B cell (primary cell): Measurements from ENCODE around the gene TRHDE. TPM values are rescaled to one million over a fixed set of nuclear protein-coding genes. Genes with fewer than 3 reads are reported as not detected.

Experiments used
- ATAC-seq: fragments of 200-7000 bp; cut with Tn5 transposase; one replicate; pipeline ENCODE4 v1.10.0; 2021; ENCODE audit warnings: low read depth, mild to moderate bottlenecking, moderate number of reproducible peaks, moderate library complexity
- CTCF ChIA-PET: fragments of 350-600 bp; sonication (Branson Sonifier 250); formaldehyde crosslinking; loops from one replicate; lab custom pipeline; 2021; ENCODE audit warnings: antibody characterized with exemption, inconsistent platforms; lab: Charles Lee
- POLR2A ChIA-PET: fragments of 350-600 bp; sonication (Branson Sonifier 250); formaldehyde crosslinking; loops from one replicate; lab custom pipeline; 2021; ENCODE audit warnings: antibody characterized with exemption; lab: Charles Lee
- DNase-seq: peaks from one replicate; pipeline ENCODE4 v3.0.0; 2013
- H2AFZ ChIP-seq: 2 replicates; pipeline ENCODE4 v1.6.1; 2012; ENCODE audit warnings: mild to moderate bottlenecking, low read depth, low read length; ENCODE audit not compliant: insufficient read depth, poor library complexity, severe bottlenecking
- H3K27ac ChIP-seq, 2 donors: 1 replicate in 1 of 2; 2 replicates in 1 of 2; pipeline ENCODE4 v1.5.1; 2012 to 2013; ENCODE audit warnings: low read length in 2 of 2, mild to moderate bottlenecking in 2 of 2, moderate library complexity in 1 of 2
- H3K27me3 ChIP-seq, 4 experiments: fragments of 200-600 bp in 1 of 4; sonication (generic) in 1 of 4; replicated peaks in 1 of 4; 1 replicate in 2 of 4; 2 replicates in 2 of 4; pipeline versions ENCODE4 v1.6.1 to v1.7.0; 2013 to 2016; ENCODE audit warnings: low read length in 3 of 4, mild to moderate bottlenecking in 2 of 4, mixed read lengths in 1 of 4, moderate library complexity in 1 of 4; ENCODE audit not compliant: insufficient read depth in 4 of 4, control insufficient read depth in 3 of 4; ENCODE audit errors: control extremely low read depth in 1 of 4
- H3K36me3 ChIP-seq, 2 experiments: replicated peaks in 1 of 2; 1 replicate in 1 of 2; 2 replicates in 1 of 2; pipeline versions ENCODE4 v1.6.1 to v1.7.1; 2013; ENCODE audit warnings: low read length in 1 of 2; ENCODE audit not compliant: insufficient read depth in 2 of 2, control insufficient read depth in 1 of 2; ENCODE audit errors: control extremely low read depth in 1 of 2, extremely low read depth in 1 of 2
- H3K4me1 ChIP-seq, 2 donors: fragments of 200-600 bp in 1 of 2; sonication (generic) in 1 of 2; 1 replicate in 1 of 2; 2 replicates in 1 of 2; pipeline versions ENCODE4 v1.5.1 to v1.6.1; 2013 to 2017; ENCODE audit warnings: low read length in 2 of 2; ENCODE audit not compliant: control insufficient read depth in 2 of 2, insufficient read depth in 2 of 2
- H3K4me2 ChIP-seq: replicated peaks from 2 replicates; pipeline ENCODE3; 2012; ENCODE audit warnings: mild to moderate bottlenecking, low read depth, low read length; ENCODE audit not compliant: poor library complexity, severe bottlenecking
- H3K4me3 ChIP-seq, 5 experiments: fragments of 200-600 bp in 1 of 5; sonication (generic) in 1 of 5; 1 replicate in 3 of 5; 2 replicates in 2 of 5; pipeline versions ENCODE4 v1.5.1 to v1.7.0; 2011 to 2016; ENCODE audit warnings: low read length in 4 of 5, mild to moderate bottlenecking in 4 of 5, low read depth in 2 of 5, control low read depth in 1 of 5, moderate library complexity in 1 of 5; ENCODE audit not compliant: insufficient read depth in 1 of 5; ENCODE audit errors: control extremely low read depth in 1 of 5, extremely low read depth in 1 of 5
- H3K79me2 ChIP-seq: fragments of 200-600 bp; sonication (generic); one replicate; pipeline ENCODE4 v1.6.0; 2016; ENCODE audit warnings: low read length; ENCODE audit not compliant: control insufficient read depth, insufficient read depth
- H3K9ac ChIP-seq: fragments of 200-600 bp; sonication (generic); 2 replicates; pipeline ENCODE4 v1.6.1; 2017; ENCODE audit warnings: mild to moderate bottlenecking, low read length, moderate library complexity
- H3K9me3 ChIP-seq, 3 donors: one replicate each; pipeline versions ENCODE4 v1.6.1 to v1.7.1; 2013; ENCODE audit warnings: low read length in 2 of 3; ENCODE audit not compliant: control insufficient read depth in 2 of 3, insufficient read depth in 1 of 3; ENCODE audit errors: control extremely low read depth in 1 of 3
- H4K20me1 ChIP-seq: 2 replicates; pipeline ENCODE4 v1.6.0; 2012; ENCODE audit warnings: mild to moderate bottlenecking, low read length; ENCODE audit not compliant: insufficient read depth, control insufficient read depth, poor library complexity, severe bottlenecking
- H3K27ac Mint-ChIP-seq: one replicate; pipeline ENCODE4 v1.8.0; 2021; ENCODE audit warnings: mixed read lengths
- H3K27me3 Mint-ChIP-seq: one replicate; pipeline ENCODE4 v1.8.0; 2021; ENCODE audit warnings: mixed read lengths
- H3K4me1 Mint-ChIP-seq: one replicate; pipeline ENCODE4 v1.8.0; 2021; ENCODE audit warnings: mixed read lengths
- H3K4me3 Mint-ChIP-seq: one replicate; pipeline ENCODE4 v1.8.0; 2021; ENCODE audit warnings: mixed read lengths
- H3K9me3 Mint-ChIP-seq: one replicate; pipeline ENCODE4 v1.8.0; 2022; ENCODE audit warnings: mixed read lengths; ENCODE audit not compliant: insufficient read depth
- EZH2 ChIP-seq: IDR thresholded peaks from 2 replicates; pipeline ENCODE4 v1.6.1; 2012; ENCODE audit warnings: borderline replicate concordance, low read depth, mild to moderate bottlenecking, moderate library complexity, low read length; ENCODE audit not compliant: insufficient read depth, poor library complexity, severe bottlenecking
- WGBS: methylation state at CpG from one replicate; pipeline ENCODE4 v1.1.5; 2013; ENCODE audit warnings: missing lambda C conversion rate; ENCODE audit not compliant: insufficient coverage; 5-methylcytosine and 5-hydroxymethylcytosine counted together
- intact Hi-C: fragments of 100-400 bp; cut with micrococcal nuclease; formaldehyde crosslinking; loops from one replicate; pipeline ENCODE4 v1.10.0; 2022
- polyA plus RNA-seq: library from polyadenylated mRNA; depleted of rRNA; stranded (reverse); fragments of >200 nt; gene quantifications from 2 replicates; pipeline ENCODE4 v1.2.3, GENCODE V29; 2012
- total RNA-seq, 2 donors: library from RNA; stranded (reverse); fragments of 120-200 nt in 1 of 2; gene quantifications; 1 replicate in 1 of 2; 2 replicates in 1 of 2; pipeline versions ENCODE4 v1.2.3 to v1.2.4, GENCODE V29; 2013 to 2022
- TF ChIP-seq, protein P1 (sequence below): fragments of 200-600 bp; IDR thresholded peaks from one replicate; pipeline ENCODE4 v1.8.0; 2022; ENCODE audit warnings: antibody characterized with exemption, mild to moderate bottlenecking

The TRHDE gene
- total and polyA plus RNA-seq, 2 donors (not counting 1 experiment from before 2014, with no cell fraction given): not detected

DNA sequence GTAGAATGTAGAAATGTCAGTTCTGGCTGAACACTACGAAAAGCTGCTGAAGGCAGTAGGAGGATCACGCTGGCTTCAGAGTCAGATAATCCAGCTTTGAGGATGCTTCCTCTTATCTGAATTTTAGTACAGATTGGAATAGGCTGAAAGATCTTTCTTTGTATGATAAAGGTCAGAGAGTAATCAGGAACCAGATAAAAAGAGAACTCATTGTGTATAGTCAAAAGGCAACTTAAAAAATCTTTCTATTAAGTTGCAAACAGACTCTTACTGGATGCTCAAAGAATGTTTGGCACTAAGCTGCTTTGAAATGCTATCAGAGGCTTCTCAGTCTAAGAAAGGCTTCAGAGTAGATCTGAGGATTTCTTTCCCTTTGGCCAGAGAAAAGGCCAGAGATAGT, 21.8 kb upstream of the TRHDE start:
- Mint-ChIP-seq H3K4me3 (no peak overlapping the region), H3K27ac (no peak overlapping the region), H3K27me3 (no peaks in the 10 kb centered on the region), H3K4me1 (no peaks in the 10 kb centered on the region), H3K9me3 (peaks cover 12% of the 10 kb centered on the region)
- no peak overlapping the region for H3K4me2 ChIP-seq
- no peaks in the 10 kb centered on the region for H3K27me3 ChIP-seq
- intact Hi-C loops: no loop called here
- no peak overlapping the region for H3K9ac ChIP-seq
- CTCF ChIA-PET: no interaction called here
- DNase-seq: no peak
- H4K20me1 ChIP-seq: no peaks in the 10 kb centered on the region
- TF ChIP-seq EZH2: no peak
- TF ChIP-seq, protein P1, sequence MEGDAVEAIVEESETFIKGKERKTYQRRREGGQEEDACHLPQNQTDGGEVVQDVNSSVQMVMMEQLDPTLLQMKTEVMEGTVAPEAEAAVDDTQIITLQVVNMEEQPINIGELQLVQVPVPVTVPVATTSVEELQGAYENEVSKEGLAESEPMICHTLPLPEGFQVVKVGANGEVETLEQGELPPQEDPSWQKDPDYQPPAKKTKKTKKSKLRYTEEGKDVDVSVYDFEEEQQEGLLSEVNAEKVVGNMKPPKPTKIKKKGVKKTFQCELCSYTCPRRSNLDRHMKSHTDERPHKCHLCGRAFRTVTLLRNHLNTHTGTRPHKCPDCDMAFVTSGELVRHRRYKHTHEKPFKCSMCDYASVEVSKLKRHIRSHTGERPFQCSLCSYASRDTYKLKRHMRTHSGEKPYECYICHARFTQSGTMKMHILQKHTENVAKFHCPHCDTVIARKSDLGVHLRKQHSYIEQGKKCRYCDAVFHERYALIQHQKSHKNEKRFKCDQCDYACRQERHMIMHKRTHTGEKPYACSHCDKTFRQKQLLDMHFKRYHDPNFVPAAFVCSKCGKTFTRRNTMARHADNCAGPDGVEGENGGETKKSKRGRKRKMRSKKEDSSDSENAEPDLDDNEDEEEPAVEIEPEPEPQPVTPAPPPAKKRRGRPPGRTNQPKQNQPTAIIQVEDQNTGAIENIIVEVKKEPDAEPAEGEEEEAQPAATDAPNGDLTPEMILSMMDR: no peak
- no peak for ATAC-seq
- no peaks in the 10 kb centered on the region for H3K4me1 ChIP-seq
- H2AFZ ChIP-seq: no peak overlapping the region
- peaks cover 0 to 1% (median 0%) of the 10 kb centered on the region in 3 donors for H3K9me3 ChIP-seq
- no peaks in the 10 kb centered on the region for H3K36me3 ChIP-seq
- H3K27ac ChIP-seq: no peak overlapping the region
- POLR2A ChIA-PET: no interaction called here
- no peak overlapping the region for H3K4me3 ChIP-seq
- WGBS: 96% methylated on average over 2 of the region's 2 CpGs
- H3K79me2 ChIP-seq: no peaks in the 10 kb centered on the region

DNA sequence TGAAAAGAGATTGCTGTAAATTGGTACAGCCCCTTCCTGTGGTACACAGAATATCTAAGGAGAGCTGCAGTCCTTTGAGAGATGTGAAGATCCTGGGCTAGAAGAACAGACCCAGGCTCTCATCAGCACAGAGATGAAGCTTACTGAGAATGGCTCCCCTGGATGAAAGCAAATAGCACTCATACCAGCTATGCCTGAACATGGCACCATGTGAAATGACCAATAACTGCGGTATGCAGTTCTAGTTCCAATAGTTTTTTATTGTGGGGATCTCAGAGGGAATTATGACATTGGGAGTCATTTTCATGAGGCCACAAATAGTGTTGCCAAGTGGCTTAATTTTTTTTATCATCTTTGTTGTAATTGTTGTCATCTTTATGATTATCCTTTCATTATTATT, 15.4 kb upstream of the TRHDE start:
- Mint-ChIP-seq H3K27ac (no peak overlapping the region), H3K27me3 (peaks cover 2% of the 10 kb centered on the region), H3K9me3 (peaks cover 5% of the 10 kb centered on the region), H3K4me3 (no peak overlapping the region), H3K4me1 (no peaks in the 10 kb centered on the region)
- Histone ChIP-seq H2AFZ (no peak overlapping the region), H4K20me1 (no peaks in the 10 kb centered on the region), H3K4me1 (no peaks in the 10 kb centered on the region), H3K9me3 (no peaks in the 10 kb centered on the region), H3K36me3 (no peaks in the 10 kb centered on the region), H3K79me2 (no peaks in the 10 kb centered on the region), H3K4me3 (no peak overlapping the region), H3K4me2 (no peak overlapping the region), H3K9ac (no peak overlapping the region), H3K27ac (no peak overlapping the region), H3K27me3 (no peaks in the 10 kb centered on the region)
- ATAC-seq (no peak), DNase-seq (no peak)
- intact Hi-C loops: no loop called here
- CTCF ChIA-PET: no interaction called here
- TF ChIP-seq, protein P1: no peak
- TF ChIP-seq EZH2: no peak
- no CpG with 5 or more reads among the region's 1 CpG for WGBS
- POLR2A ChIA-PET: no interaction called here
